Thyroid gland (tissue), 4 donors: Measurements from ENCODE around the gene GTPBP6. TPM values are rescaled to one million over a fixed set of nuclear protein-coding genes. Genes with fewer than 3 reads are reported as not detected.

Experiments
- DNase-seq, 2 donors: peaks; one replicate each; pipeline ENCODE4 v3.0.0-alpha.2; 2019
- H3K27ac ChIP-seq, 3 donors: fragments of 200-600 bp; sonication (generic); 1 replicate in 2 of 3; 2 replicates in 1 of 3; pipeline ENCODE4 v1.5.1; 2016 to 2019; ENCODE audit warnings: mild to moderate bottlenecking in 1 of 3, moderate library complexity in 1 of 3
- H3K27me3 ChIP-seq: fragments of 200-600 bp; sonication (generic); one replicate; pipeline ENCODE4 v1.5.1; 2019
- H3K36me3 ChIP-seq, 2 donors: fragments of 200-600 bp; sonication (generic); one replicate each; pipeline ENCODE4 v1.5.1; 2016 to 2019
- H3K4me1 ChIP-seq, 2 donors: fragments of 200-600 bp; sonication (generic); one replicate each; pipeline ENCODE4 v1.5.1; 2017 to 2019
- H3K4me3 ChIP-seq, 3 donors: fragments of 200-600 bp; sonication (generic); replicated peaks in 1 of 3; 1 replicate in 2 of 3; 2 replicates in 1 of 3; pipeline ENCODE4 v1.5.1; 2016; ENCODE audit warnings: mild to moderate bottlenecking in 1 of 3
- H3K9me3 ChIP-seq: fragments of 200-600 bp; sonication (generic); one replicate; pipeline ENCODE4 v1.5.1; 2017
- CTCF ChIP-seq, 6 experiments: fragments of 200-600 bp in 3 of 6; fragments of 450-650 bp in 3 of 6; sonication (generic) in 3 of 6; IDR thresholded peaks; one replicate each; pipeline ENCODE4 v1.5.1; 2016 to 2019; ENCODE audit warnings: antibody characterized with exemption in 6 of 6, mild to moderate bottlenecking in 2 of 6, inconsistent platforms in 1 of 6, moderate library complexity in 1 of 6
- POLR2A ChIP-seq, 2 donors: fragments of 450-650 bp; IDR thresholded peaks; one replicate each; pipeline ENCODE4 v1.6.1; 2017; ENCODE audit warnings: antibody characterized with exemption in 2 of 2, mild to moderate bottlenecking in 2 of 2, moderate library complexity in 1 of 2
- WGBS, 2 donors: methylation state at CpG; one replicate each; pipeline ENCODE4 v1.1.5; 2017; 5-methylcytosine and 5-hydroxymethylcytosine counted together
- intact Hi-C: fragments of 100-400 bp; cut with DNase I; formaldehyde crosslinking; loops from one replicate; pipeline ENCODE4 v1.15.1; 2023
- total RNA-seq, 4 donors: library from RNA; depleted of rRNA; stranded (reverse); fragments of >200 nt; gene quantifications; one replicate each; pipeline ENCODE4 v1.2.3, GENCODE V29; 2016

GTPBP6 gene
- total RNA-seq, 4 donors from 2014 or later, result 39.9 to 54.9 (median 47.9) TPM

- 91 to 92% methylated on average over 18 of the region's 18 CpGs for WGBS, 2 donors
Measured at GRCh38 chrX:349196-349595, 30.6 kb upstream of the GTPBP6 start.

GRCh38 chrX:348461-349117 is 30.0 kb upstream of the GTPBP6 start:
- Histone ChIP-seq H3K4me1 (no peaks in the 10 kb centered on the region), H3K36me3 (no peaks in the 10 kb centered on the region), H3K27ac (no peak overlapping the region), H3K9me3 (no peaks in the 10 kb centered on the region), H3K27me3 (no peaks in the 10 kb centered on the region), H3K4me3 (no peak overlapping the region)
- TF ChIP-seq POLR2A (IDR thresholded peaks at IDR 0.05) (no peak), CTCF (IDR thresholded peaks at IDR 0.05) (no peak)
- DNase-seq, result no peak
- 44 to 57% methylated on average over 11 of the region's 11 CpGs for WGBS, 2 donors
- intact Hi-C loops, result no loop called here

More at GRCh38 chrX:349196-349595, 30.6 kb upstream of the GTPBP6 start:
- intact Hi-C loops, result no loop called here
- TF ChIP-seq CTCF (IDR thresholded peaks at IDR 0.05) (no peak), POLR2A (IDR thresholded peaks at IDR 0.05) (no peak)
- no peaks in the 10 kb centered on the region for H3K9me3 ChIP-seq
- no peak overlapping the region for H3K4me3 ChIP-seq
- no peak overlapping the region for H3K27ac ChIP-seq
- no peaks in the 10 kb centered on the region for H3K36me3 ChIP-seq
- no peak for DNase-seq
- H3K4me1 ChIP-seq, result no peaks in the 10 kb centered on the region
- H3K27me3 ChIP-seq, result no peaks in the 10 kb centered on the region

- Histone ChIP-seq H3K27me3 (no peaks in the 10 kb centered on the region), H3K9me3 (no peaks in the 10 kb centered on the region), H3K4me3 (no peak overlapping the region), H3K4me1 (no peaks in the 10 kb centered on the region), H3K27ac (no peak overlapping the region), H3K36me3 (no peaks in the 10 kb centered on the region)
- WGBS, 2 donors, result 96 to 98% methylated on average over 36 to 42 of the region's 59 CpGs
- no peak for DNase-seq
- TF ChIP-seq CTCF (IDR thresholded peaks at IDR 0.05) (no peak), POLR2A (IDR thresholded peaks at IDR 0.05) (no peak)
- intact Hi-C loops, result no loop called here
Measured at GRCh38 chrX:347351-348117, 28.9 kb upstream of the GTPBP6 start.

- Histone ChIP-seq H3K27ac (no peak overlapping the region), H3K9me3 (no peaks in the 10 kb centered on the region), H3K27me3 (no peaks in the 10 kb centered on the region), H3K36me3 (no peaks in the 10 kb centered on the region), H3K4me3 (no peak overlapping the region), H3K4me1 (no peaks in the 10 kb centered on the region)
- TF ChIP-seq CTCF (IDR thresholded peaks at IDR 0.05) (no peak), POLR2A (IDR thresholded peaks at IDR 0.05) (no peak)
- 94 to 97% methylated on average over 63 to 64 of the region's 75 CpGs for WGBS, 2 donors
- intact Hi-C loops, result no loop called here
- no peak for DNase-seq
Measured at GRCh38 chrX:346034-346813, 27.6 kb upstream of the GTPBP6 start.
